ENCODE measurements around the gene FAM240A. TPM values are rescaled to one million over a fixed set of nuclear protein-coding genes. Genes with fewer than 3 reads are reported as not detected.

Gene FAM240A
- total and polyA plus RNA-seq, 10 of the 15 experiments (the other 5 are each of a cell fraction or from before 2014, with no cell fraction given), result not detected

DNA sequence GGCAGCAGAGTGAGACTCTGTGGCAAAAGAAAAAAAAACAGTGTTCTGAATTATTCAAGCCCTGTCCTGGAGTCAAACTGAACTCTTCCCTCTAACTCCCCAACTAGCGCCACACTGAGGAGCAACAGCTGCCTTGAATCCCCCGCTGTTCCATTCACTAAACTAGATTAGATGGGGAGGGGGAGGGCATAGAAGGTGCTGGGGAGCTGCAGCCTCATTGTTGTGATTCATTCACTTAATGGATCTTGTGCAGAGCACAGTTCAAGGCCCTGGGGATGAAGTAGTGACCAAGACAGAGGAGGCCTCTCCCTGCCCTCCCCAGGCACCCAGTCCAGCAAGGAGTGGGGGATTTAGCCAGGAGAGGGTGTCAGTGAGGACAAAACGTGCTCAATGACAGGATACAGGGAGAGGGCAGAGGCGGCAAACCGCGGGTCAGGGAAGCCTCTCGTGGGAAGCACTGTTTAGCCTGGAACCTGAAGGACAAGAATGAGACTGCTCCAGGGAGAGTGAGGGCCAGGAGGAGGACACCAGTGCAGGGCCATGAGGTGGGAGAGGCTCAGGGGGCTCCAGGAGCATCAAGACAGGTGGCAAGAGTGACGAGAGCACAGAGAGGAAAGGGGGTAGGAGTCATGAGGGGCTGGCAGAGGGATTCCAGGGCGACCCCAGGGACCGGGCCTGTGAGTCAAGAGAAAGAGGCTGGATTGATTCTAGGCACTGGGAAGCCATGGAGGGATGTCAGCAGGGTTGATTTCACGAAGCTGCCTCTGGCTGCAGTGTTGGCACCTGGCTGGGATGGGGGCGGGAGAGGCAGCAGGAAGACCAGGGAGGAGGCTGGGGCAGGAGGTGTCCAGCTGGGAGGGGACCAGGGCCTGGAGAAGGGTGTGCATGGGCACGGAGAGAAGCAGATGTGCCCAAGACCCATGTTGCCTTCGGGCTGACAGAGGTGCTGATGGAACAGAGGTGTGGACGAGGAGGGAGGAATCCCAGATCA is 49.7 kb downstream of the FAM240A start:
- DNase-seq (ENCODE audit: low read depth, low spot score), result no peak
- in situ Hi-C loops (cut with MboI), result no loop called here
- Histone ChIP-seq H3K79me2 (ENCODE audit: control insufficient read depth, insufficient read depth, low read length) (no peaks in the 10 kb centered on the region), H2AFZ (ENCODE audit: control insufficient read depth, low read depth, low read length) (no peak overlapping the region), H3K27ac (ENCODE audit: control insufficient read depth, insufficient read depth) (no peak overlapping the region), H3K36me3 (ENCODE audit: control insufficient read depth in 2 of 2, insufficient read depth in 2 of 2, low read length in 1 of 2) (no peaks in the 10 kb centered on the region), H3K4me3 (no peak overlapping the region), H3K9me3 (replicated peaks; ENCODE audit: control insufficient read depth, insufficient read depth, low read length) (no peaks in the 10 kb centered on the region), H3K9ac (ENCODE audit: control insufficient read depth, insufficient read depth, low read length) (no peak overlapping the region), H3K4me1 (ENCODE audit: control insufficient read depth, insufficient read depth, low read length) (no peaks in the 10 kb centered on the region), H3K4me2 (ENCODE audit: control insufficient read depth, insufficient read depth) (no peak overlapping the region), H4K20me1 (ENCODE audit: control insufficient read depth, insufficient read depth) (no peaks in the 10 kb centered on the region; the same call in 1 of the 2 replicates), H3K27me3 (replicated peaks in 1 of 2; ENCODE audit: control insufficient read depth in 2 of 2, insufficient read depth in 2 of 2, low read length in 1 of 2) (peaks cover 3 to 5% of the 10 kb centered on the region in 2 experiments; a peak in 3 of 4 replicates)
- ChIA-PET CTCF (no interaction called here), SMC1A (ENCODE audit: uncharacterized antibody, unreplicated experiment) (no interaction called here), RAD21 (ENCODE audit: unreplicated experiment) (no interaction called here), POLR2A (no interaction called here)
- no TSS peak for BruUV-seq (replicated peaks)
- intact Hi-C loops (cut with micrococcal nuclease; ENCODE audit: unreplicated experiment), result no loop called here
- no peak for ATAC-seq
- FAIRE-seq, result no peak
- 13% methylated on average over 15 of the region's 15 CpGs for WGBS (ENCODE audit: insufficient coverage, insufficient replicate concordance, low lambda C conversion rate, missing lambda C conversion rate)
- TF ChIP-seq, protein P1, sequence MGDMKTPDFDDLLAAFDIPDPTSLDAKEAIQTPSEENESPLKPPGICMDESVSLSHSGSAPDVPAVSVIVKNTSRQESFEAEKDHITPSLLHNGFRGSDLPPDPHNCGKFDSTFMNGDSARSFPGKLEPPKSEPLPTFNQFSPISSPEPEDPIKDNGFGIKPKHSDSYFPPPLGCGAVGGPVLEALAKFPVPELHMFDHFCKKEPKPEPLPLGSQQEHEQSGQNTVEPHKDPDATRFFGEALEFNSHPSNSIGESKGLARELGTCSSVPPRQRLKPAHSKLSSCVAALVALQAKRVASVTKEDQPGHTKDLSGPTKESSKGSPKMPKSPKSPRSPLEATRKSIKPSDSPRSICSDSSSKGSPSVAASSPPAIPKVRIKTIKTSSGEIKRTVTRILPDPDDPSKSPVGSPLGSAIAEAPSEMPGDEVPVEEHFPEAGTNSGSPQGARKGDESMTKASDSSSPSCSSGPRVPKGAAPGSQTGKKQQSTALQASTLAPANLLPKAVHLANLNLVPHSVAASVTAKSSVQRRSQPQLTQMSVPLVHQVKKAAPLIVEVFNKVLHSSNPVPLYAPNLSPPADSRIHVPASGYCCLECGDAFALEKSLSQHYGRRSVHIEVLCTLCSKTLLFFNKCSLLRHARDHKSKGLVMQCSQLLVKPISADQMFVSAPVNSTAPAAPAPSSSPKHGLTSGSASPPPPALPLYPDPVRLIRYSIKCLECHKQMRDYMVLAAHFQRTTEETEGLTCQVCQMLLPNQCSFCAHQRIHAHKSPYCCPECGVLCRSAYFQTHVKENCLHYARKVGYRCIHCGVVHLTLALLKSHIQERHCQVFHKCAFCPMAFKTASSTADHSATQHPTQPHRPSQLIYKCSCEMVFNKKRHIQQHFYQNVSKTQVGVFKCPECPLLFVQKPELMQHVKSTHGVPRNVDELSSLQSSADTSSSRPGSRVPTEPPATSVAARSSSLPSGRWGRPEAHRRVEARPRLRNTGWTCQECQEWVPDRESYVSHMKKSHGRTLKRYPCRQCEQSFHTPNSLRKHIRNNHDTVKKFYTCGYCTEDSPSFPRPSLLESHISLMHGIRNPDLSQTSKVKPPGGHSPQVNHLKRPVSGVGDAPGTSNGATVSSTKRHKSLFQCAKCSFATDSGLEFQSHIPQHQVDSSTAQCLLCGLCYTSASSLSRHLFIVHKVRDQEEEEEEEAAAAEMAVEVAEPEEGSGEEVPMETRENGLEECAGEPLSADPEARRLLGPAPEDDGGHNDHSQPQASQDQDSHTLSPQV (IDR thresholded peaks at IDR 0.05), result no peak
- TF ChIP-seq SMAD5 (IDR thresholded peaks at IDR 0.05; ENCODE audit: low read depth) (no peak), NFYA (IDR thresholded peaks at IDR 0.05; ENCODE audit: borderline replicate concordance, low read depth, low read length) (no peak), CBX5 (IDR thresholded peaks at IDR 0.05; ENCODE audit: low read depth) (no peak), PAX5 (IDR thresholded peaks at IDR 0.05; ENCODE audit: borderline replicate concordance, low read depth, low read length) (no peak), CREB1 (IDR thresholded peaks at IDR 0.05; ENCODE audit: low read depth) (no peak)

All from GM12878 (cell line).